Activated CD8-positive, alpha-beta memory T cell treated with anti-CD3 and anti-CD28 coated beads, Interleukin-2, amount 50 U/mL, for 24 hours (primary cell): ENCODE measurements around the gene ATP8B4.
"Not testable (repeated sequence)": the region's sequence is repeated elsewhere in the genome, so short reads cannot be mapped to it uniquely, and the experiment has no call there.

Source experiments
- DNase-seq: peaks from one replicate; pipeline ENCODE4 v3.0.0-alpha.2; 2020; ENCODE audit errors: extremely low read depth

The ATP8B4 gene

DNA sequence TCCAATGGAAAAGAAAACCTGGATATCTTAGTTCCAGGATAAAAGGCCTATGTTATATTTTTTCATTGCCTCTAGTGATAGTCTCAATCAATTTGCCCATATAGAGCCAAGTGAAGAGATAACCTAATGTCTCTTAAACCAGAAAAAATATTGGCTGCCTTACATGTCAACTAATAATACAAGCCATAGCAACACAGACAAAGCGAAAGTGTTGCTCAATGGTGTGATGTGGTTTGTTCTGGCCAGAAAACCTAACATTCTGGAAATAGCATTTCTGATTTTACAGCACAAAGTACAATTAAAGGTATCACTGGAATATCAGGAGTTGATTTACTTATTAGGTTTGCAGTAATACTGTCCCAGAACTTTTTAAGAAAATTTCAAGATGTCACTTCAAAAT is 101.5 kb downstream of the ATP8B4 start:
- DNase-seq = no peak

DNA sequence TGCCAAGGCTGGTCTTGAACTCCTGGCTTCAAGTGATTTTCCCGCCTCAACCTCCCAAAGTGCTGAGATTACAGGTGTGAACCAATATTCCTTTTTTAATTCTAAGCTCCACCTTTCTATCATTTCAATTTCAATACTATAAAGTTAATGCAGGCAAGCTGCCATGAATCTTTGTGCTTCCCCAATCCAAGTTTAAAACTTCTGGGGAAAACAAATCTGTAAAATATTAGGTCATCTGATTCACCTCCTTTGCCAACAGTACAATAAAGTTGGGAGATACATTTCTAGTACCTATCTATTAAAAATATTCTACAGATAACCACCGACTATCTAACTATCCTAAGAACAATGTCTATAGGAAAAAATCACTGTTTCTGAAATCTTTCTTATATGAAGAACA is 102.1 kb downstream of the ATP8B4 start:
- no peak for DNase-seq

DNA sequence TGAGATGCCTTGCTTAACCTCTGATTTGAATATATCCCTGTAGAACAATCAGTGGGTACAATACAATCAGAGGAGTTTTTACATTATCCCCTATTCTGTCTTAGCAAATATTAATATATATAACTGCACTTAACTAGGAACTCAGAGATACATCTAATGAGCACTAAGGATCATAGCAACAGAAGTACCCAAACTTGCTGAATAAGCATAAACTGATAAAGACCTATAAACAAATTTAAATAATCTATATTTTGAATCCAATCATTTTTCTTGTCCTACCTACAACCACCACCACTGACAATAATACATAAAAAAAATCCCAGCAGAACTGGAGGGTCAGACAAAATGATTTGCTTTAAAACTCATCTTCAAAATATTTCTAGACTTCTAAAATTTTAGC is 106.2 kb downstream of the ATP8B4 start:
- DNase-seq = no peak

DNA sequence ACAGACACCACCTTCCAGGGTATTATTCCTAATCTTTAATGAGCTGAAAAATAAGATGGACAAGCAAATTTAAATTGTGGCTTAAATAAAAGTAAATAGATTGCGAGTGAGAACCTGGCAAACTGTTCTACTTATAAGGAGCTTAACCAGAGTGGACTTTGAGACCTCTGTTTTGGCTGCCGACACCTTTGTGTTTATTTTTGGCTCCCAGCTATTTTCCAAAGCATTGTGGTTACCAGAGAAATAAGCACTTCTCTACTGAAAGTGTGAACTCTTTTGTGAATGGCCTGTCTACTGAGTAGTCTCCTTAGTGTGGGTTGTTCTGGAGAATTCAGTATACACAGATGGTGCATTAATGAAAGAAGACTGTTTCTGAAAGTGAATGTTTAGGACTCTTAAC is 109.4 kb downstream of the ATP8B4 start:
- no peak for DNase-seq

DNA sequence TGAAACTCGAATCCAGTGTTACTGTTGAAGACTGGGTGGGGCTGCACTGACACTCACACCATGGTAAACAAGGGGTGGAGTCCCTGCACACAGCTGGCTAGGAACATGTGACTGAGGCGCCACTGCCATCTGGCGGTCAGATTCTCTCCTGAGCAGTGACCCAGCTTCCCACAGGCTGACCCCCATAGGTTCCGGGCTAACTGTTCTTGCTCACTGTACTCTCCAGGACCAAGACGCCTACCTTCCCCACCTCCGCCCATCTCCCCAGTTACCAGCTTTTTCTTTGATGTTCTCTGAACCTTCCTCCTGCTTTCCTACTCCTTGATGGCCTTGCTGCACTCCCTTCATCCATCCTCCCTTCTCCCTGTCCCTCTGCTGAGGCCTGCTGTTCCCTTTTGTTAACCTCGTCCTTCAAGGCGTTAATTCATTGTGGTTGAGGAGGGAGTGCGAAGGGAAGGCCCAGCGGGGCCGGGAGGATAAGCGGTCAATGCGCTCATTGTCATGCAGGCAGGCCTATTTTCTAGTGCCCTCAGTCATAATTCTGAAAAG is 115.2 kb downstream of the ATP8B4 start:
- peak; percentile 14 for DNase-seq

DNA sequence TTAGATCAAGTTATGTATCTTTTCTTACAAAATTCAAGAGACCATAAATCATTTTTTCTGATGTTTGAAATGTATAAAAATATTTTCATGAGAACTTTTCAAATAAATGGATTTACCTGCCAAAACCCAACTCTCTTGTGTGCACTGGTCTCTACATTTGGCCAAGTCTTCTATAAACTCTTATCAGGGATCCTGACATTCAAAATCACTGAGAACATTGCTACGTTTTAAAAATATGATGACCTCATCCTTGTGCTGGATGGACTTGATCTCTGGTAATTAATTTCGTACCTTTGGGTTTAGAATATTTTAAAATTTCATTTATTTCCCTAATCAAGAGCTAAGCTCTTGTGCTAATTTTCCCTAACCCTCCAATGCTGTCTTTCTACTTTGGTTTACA is 127.4 kb downstream of the ATP8B4 start:
- no peak for DNase-seq

DNA sequence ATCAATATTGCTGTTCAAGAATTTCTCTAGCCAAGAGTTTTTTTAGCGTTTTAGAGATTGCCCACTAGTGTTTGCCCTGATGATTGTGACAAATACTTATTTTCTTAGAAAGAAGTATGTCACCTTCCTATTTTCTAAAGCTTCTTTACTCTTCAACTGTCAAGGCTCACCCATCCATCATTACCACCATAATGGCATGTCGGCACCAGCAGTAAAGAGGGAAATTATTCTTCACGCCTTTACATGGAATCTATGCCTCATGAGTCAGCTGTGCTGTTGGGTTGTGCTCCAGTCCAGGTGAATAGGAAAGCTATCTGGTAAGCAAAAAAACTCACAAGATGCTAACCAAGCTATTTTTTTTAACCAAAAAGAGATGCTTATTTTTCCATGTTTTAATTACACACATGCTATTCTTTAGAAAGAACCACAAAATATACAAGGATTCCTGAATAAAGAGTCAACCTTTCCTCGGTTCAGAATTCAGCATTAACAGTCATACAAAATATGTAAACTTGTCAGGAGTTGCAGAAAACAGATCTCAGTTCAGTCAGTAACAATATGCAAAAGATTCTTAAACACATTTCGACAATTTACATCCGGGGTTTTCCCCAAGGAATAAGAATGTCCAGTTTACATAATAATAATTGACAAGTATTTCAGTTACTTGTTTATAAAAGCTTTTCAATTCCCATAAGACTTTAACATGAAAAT is 128.0 kb downstream of the ATP8B4 start:
- no peak for DNase-seq

DNA sequence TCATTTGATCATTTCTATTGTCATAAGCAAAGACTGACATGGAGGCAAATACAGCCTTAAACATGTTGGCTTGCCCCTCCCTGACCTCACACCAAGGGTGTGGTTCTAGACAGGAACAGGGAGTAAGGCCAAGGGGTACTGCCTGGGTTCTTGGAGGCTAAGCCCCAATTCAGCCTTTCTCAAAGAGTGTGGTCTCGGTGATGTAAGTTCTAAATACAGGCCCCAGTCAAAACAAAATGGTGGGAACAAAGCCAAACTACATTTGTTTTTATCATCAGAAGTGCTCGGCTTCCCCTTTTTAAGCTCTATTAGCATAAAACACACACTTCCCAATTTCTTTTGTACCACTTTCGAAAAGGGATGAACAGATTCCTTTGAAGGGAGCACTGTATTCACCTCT is 129.5 kb downstream of the ATP8B4 start:
- DNase-seq = no peak

DNA sequence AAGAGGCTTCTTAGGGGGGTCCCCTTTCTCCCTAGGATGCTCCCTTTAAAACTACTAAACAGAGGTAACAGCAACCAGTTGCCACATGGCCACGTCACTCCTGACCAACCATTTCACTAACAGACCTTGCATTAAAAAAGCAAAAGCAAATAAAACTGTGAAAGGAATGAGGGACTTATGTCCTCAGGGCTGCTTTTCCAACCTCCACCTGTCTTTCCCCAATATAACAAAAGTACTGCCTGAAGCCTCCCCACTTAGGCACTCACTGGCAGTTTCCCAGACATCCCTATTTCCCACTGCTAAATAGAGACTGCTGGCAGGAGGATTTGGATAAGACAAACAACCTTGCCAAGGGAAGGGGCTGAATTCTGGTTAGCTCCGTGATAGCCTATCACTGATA is 130.3 kb downstream of the ATP8B4 start:
- DNase-seq = no peak

DNA sequence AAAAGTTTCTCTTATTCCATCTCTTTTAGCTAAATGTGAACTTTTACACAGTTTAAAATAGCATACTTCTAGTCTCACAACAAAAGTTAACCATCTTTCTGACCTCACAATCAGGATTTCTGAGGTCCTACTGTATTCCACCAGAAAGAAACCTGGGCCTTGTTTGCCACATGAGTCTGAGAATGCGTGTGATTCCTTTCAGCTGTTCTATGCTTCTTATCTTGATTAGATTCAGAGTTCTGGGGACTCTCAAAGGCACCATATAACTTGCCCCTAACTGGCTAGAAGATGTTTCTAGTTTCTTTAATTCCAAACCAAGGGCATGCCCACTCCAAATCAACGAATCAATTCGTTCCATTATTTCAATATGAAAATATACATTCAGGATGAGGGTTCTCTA is 131.1 kb downstream of the ATP8B4 start:
- DNase-seq = no peak

DNA sequence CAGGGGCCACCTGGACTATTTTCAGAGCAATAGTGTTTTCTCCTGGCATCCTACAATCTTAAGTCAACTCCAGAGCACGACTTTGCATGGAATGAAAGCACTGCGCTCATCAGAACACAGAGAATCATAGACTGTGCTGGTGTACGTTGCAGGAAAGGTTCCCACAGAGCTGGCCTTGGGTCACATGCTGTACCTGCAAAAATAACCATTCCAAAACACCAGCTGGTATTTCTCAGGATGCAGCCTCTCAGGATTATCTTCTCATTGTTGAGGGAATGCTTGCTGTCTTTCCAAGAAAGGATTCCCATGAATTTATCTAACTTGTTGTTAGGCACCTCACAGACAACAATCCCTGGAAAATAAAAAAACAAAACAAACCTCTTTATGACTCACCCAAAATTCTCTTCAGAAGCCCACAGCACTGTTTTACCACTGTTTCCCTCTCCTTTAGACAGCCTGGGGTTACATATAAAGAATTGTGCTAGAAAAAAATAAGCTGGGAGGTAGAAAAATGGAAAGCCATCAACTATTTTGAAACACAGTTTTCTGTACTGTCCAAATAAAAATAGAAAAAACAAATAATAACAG is 131.7 kb downstream of the ATP8B4 start:
- DNase-seq = no peak

DNA sequence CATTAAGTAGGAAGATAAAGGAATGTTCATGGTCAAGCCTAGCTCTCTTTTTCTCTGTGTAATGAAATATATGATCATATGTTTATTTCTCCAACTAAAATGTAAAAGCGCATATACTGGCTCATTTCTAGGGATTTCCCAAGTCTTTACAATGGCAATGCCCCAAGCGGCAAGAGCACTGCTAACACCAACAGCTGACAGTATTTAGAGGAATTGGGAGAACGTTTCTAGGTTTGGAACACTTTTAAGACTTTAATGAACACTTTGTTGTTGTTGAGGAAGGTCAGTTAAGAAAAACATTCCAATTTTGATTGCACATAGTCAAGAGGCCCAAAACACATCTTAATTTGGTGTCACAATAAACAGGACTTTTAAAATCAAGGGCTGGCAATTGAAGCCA is 132.7 kb downstream of the ATP8B4 start:
- DNase-seq = no peak

DNA sequence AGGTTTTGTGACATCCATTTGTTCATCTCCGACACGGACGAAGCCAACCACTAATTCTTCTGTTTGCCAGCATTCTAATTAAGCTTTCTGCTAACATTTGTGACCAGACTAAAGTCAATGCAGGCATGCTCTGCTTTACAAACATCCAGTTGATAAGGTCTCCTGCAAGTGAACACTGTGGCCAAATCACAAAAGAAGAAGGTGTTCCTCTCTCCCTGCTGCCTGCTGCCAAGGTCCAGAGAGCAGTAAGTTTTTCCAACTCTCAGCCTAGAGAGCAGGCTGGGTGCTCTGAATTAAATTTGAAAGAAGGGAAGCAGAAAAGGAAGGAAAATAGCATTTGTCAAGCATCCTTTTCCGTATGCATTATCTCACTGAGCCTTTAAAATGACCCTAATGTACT is 133.6 kb downstream of the ATP8B4 start:
- no peak for DNase-seq

DNA sequence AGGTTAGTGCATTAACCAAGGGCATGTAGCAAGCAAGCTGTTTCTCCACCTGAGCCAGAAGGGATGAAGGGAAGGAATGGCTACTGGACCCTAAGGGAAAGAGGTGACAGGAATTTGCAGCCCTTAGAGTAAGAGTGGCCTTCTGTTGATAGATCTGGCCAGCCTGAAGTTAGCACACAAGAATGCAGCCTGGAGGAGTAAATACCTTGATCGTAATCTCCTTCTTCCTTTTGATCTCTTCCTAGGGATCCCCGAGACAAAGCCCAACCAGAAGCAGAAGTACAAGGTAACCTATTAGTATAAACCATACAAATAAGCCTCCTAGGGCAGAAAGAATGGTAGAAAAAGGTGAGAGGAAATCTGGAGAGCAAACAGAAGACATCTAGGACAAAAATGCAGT is 134.6 kb downstream of the ATP8B4 start:
- DNase-seq = no peak

DNA sequence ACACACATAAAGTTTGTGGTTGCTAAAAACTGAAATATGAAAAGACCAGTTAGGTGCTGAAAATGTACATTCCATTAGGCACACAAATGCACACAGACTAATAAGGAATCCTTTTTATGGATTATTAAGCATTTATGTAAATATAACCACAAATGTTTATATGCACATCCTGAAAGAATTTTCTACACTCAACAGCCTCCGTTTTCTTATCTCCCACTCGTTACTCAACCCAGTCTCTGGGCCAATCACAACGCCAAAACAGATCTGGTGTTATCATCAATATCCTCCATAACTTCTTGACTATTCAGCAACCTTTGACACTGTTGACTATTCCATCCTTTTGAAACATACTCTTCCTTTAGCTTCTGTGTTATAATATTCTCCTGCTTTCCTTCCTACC is 136.4 kb downstream of the ATP8B4 start:
- no peak for DNase-seq

DNA sequence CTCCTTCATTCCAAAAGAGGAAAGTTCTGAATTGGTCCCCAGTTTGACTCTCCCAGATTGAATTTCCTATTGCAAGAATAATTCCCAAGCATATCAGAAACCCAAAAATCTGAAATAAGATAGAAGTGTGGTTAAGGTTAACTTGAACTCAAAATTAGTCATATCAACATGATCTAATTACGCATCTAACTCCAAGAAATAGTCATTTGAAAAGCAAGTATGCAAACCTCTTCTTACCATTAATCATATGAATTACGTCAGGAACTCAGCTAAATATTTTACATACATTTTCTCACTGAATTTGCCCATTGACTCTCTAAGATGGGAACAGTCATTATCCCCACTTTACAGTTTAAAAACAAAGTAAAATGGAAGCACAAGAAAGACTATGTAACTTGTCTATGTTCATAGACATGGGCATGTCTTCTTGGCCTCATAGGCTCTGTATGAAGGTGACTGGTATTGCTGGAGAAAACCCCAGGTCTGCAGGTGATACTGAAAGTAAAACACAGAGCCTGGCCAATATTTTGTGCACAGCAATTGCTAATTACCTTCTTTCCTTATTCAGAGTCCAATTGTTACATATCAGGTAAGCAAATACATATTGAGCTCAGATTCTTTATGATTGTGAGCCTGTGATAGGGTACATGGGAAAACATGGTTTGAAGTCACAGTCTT is 139.2 kb downstream of the ATP8B4 start:
- no peak for DNase-seq

DNA sequence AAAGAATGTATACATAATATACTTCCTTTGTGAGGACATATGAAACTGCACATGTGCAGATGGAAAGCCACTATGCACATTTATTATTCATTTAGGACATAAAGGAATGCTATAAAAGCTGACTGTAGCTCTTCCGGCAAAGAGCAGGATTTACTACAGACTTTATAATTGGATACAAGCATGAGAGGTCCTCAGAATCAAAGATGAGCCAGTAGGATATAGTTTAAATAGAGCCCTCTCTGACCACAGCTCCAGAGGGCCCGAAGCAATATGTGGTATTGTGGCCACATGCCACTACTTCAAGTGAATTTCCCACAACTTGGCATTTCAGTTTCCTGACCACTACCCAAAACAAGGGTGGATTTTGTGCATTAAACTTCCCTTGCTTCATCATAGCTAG is 140.9 kb downstream of the ATP8B4 start:
- no peak for DNase-seq

DNA sequence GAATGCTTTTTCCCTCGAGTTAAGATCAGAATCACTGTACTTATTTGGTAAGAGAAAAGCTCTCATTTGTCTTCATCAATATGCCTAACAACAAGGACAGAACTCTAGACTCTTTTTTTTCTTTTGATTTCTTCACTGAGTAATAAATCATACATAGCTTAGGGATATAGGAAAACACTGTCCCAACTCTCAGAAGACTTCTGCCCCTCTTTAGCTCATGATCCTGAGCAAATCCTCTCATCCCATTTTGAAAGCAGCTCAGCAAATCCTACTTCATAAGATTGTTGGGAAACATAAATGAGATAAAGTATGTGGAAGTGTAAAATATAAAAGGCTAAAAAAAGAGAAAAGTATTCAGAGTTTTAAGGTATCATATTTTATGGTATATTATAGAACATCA is 141.7 kb downstream of the ATP8B4 start:
- no peak for DNase-seq

DNA sequence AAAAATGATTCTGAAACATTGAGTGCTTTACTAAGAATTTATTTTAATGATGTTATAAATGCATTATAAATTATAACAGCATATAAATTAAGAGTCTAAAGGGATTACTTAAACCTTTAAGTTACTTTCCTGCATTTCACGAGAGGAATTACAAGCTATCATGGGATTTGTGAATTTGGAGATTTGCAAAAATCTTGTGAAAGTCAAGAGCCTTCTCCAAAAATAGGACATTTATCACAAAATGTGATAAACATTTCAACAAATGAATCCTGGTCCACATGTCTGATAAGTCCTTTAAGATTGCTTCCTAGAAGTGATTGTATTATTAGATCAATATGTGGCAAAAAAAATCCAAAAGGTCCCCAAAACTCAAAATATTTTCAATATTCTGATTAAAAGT is 154.5 kb downstream of the ATP8B4 start:
- DNase-seq = no peak

DNA sequence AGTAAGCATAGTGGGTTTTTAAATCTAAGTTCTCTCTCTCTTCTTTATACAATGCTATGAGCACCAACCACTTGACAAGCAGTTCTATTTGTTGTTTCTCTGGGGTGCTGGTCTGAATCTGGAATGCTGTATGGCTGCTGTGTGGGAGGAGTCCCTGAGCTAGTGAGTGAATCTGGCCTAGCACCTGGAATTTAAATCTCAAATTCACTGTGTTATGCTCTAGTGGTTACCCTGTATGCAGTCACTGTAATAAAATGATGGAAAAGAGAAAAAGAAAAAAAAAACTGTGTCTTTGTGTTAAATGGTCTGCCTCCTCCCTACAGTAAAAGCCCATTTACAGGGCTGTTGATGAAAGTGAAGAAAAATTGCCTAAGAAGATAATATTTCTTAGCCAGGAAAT is 155.0 kb downstream of the ATP8B4 start:
- DNase-seq = no peak

DNA sequence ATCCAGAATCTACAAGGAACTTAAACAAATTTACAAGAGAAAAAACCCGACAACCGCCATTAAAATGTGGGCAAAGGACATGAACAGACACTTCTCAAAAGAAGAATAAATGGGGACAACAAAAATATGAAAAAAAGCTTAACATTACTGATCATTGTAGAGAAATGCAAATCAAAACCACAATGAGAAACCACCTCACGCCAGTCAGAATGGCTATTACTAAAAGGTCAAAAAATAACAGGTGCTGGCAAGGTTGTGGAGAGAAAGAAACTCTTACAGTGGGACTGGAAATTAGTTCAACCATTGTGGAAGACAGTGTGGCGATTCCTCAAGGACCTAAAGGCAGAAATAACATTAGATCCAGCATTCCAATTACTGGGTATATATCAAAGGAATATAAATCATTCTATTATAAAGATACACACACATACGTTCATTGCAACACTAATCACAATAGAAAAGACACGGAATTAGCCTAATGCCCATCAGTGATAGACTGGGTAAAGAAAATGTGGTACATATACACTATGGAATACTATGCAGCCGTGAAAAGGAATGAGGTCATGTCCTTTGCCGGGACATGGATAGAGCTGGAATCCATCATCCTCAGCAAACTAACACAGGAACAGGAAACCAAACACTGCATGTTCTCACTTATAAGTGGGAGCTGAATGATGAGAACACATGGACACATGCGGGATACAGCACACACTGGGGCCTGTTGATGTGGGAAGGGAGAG is 155.8 kb downstream of the ATP8B4 start:
- not testable (repeated sequence) for DNase-seq

DNA sequence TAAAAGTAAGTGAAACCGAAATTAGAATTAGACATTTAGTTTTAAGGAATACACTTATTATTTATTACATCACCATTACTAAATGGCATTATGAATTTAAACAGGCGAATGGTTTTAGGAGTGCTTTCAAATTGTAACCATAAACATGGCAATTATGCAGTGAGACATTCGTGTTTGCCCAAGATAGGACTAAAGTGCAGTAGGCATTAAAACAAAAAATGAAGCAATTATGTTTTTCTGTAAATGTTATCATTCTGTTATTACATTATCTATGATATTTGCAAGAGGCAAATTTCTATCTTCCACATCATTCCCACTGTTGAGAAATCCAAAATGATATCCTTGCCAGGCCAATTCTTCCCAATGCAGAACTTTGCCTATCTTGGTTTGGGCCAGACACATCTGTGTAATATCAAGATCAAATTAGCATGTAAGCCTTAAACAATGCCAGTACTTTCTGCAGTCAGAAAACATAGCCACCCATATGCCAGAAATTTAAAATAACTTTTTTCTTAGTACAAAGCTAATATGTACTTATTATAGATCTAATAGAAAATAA is 156.9 kb downstream of the ATP8B4 start:
- no peak for DNase-seq
